GM18861 (cell line): ENCODE results near the gene CRB2.
"Not testable (repeated sequence)": the region's sequence is repeated elsewhere in the genome, so short reads cannot be mapped to it uniquely, and the experiment has no call there.

ENCODE experiments used
- ATAC-seq: cut with Tn5 transposase; IDR thresholded peaks from one replicate; pipeline ENCODE4 v1.9.1; 2021; ENCODE audit not compliant: unreplicated experiment

CRB2 gene

DNA sequence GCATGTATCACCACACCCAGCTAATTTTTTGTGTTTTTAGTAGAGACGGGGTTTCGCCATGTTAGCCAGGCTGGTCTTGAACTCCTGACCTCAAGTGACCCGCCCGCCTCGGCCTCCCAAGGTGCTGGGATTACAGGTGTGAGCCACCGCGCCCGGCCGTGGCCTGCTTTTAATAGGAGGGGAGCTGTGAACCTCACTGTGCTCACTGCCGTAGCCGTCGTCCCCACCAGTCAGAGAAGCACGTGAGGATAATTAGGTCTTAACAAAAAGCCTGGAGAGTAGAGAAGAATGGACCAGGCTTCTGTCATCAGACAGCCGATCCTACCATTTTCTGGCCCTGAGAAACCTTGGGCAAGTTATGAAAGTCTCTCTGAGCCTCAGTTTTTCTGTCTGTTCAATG is 42.9 kb downstream of the CRB2 start:
- not testable (repeated sequence) for ATAC-seq

DNA sequence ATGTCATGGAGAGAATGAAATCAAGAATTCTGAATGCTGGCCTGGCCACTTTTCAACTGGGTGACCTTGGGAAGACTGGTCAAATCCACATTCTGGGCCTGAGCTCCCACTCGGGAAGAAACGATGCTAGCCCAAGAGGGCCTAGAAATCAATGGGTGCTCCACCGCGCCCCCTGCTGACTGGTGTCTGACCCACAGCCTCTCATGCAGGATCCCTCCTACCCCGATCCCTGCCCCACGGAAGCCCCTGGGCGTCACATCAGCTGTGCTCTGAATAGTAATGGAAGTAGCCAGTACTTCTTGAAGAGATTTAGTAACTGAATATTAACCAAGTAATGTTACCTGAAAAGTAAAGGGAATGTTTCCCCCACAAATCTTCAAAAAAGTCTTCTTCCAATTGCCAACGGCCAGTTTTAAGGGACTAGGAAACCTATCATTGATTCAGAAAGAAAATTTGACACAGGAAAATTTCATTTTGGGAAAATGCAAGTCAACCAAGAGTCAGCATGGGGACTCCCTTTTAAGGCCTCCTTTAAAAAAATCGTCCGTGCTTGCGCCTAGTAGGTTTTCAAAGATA is 43.9 kb downstream of the CRB2 start:
- ATAC-seq = no peak

DNA sequence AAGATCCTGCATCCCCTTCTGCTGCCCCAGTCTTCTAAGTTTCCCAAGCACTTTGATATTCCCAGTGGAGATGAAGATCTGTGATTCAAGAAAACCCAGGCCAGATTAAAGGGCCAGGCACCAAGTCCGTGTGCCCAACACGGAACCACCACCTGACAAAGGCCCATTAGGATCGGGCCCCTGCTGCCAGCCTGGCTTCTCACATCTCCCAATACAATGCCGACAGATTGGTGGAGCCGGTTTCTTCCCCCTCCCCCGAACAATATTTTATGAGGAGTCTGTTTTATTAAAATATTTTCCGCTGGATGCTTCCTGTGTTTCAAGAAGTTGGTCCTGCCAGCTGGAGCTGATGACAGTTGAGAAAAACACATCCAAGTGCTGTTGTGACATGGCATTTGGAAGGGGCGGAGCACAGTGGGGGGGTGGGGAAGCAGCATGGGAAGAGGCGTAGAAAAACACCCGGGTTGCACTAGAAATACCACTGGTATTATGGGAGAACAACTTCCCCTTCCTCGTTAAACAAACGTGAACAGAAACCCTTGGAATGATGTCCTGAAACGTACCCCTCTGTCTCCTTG is 45.0 kb downstream of the CRB2 start:
- no peak for ATAC-seq

DNA sequence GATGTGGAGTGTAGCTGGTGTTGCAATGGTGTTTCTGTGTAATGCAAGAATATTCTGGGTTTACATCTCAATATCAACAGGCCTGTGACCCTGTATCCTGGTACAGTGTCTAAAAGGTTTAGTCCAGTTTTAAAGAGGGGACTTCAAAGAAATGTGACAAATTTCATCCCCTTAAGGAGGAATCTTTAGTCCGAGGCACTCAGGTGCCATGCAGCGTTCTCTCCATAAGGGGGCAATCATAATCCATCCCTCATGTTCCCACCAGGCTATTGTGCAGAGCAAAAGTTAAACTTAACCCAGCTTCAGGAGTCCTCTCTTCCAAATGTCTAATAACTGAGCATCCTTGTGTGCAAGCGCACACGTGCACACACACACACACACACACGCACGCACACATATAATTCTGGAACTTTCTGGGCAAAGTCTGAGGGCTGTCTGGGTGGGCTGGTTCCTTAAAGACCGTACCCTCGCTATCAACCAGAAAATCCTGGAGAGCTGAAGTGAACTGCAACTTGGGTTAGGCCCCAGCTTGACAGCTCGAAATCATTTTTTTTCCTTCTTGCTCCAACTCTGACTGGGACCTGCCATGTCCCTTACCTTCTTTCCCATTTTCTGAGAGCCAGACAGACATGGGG is 46.0 kb downstream of the CRB2 start:
- ATAC-seq = no peak

DNA sequence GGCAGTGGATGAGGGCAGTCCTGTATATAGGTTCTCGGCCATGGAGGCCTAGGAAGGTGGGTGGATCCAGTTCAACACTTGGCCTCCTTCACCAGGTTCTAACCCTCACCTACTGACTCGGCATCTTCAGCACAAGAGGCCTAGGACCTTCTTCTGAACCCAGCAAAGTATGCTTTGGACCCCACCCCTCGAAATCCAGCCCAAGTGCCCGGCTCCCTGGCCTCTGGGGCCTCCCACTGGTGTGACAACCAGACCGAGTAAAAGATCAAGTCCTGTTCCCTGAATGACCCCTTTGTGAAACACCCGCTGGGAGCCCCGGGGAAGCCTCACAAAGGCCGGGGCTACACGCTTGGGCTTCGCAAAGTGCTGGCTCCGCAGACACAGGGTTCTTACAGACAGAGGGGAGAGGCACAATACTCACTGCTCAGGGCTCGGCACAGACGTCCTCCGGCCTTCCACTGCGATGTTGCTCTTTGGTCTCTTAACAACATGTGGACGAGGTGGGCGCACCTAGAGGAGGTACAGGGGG is 47.0 kb downstream of the CRB2 start:
- ATAC-seq = no peak

DNA sequence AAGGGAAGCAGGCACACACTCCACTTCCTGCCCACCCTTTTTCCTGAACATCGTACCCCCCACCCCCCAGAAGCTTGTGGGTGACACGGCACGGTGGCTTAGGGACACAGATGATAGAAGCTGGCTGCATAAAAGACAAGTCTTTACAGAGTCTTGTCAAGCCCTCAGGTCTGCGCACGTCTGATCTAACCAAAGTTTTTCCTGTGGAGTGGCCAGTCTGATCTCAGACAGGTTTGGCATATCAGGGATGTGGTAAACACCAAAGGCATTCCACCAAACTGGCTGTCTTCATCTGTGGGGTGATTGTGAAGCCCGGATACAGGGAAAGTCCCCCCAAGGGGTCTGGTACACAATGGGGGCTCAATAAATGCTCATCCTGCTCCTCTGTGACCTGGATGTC is 50.0 kb downstream of the CRB2 start:
- no peak for ATAC-seq

DNA sequence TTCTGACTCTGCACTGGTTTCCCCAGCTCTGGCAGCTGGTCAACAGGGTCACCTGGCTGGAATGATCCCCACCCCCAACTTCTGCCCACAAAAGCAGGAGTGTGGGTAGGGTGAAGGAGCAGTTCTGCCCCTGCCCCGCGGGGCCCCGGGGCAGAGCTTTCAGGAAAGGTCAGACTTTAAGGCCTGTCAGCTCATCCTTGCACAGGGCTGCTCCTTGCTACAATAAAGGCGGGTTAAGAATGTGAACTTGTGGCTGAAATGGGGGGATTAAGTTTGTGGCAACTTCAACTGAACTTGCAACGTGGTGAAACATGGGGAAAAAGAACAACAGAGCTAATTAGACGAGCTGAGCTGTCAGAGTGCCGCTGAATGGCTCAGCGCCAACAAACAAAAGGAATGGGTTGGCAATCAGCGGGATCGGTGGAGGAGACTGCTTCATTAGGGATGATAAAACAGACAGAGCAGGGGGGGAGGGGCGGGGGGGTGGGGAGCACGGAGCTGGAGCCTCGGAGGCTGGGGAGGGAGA is 50.8 kb downstream of the CRB2 start:
- no peak for ATAC-seq

DNA sequence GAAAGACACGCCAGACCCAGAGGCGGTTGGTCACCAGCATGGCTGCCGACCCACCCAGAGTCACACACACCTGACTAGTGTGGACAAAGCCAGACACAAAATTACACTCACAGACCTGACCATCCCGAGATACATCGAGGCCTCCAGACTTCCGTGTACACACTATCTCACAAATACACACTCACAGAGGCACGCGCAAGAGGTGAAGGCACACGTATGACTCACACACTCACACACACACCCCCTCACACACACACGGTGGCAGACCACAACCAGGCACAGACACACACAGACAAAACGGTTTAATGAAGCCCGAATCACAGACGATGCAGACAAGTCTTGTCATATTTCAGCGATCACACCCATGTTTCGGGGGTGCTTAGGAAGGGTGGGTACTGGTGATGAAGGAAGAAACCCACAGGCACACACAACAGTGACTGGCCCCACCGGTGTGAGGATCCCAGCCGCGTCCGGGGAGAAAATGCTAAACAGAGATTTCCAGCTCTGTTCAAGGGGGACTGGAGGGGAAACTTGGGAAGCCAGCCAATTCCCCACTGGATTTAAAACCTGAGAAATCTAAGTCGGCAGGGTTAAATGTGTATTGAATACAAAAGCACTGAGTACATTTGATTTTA is 51.3 kb downstream of the CRB2 start:
- no peak for ATAC-seq

DNA sequence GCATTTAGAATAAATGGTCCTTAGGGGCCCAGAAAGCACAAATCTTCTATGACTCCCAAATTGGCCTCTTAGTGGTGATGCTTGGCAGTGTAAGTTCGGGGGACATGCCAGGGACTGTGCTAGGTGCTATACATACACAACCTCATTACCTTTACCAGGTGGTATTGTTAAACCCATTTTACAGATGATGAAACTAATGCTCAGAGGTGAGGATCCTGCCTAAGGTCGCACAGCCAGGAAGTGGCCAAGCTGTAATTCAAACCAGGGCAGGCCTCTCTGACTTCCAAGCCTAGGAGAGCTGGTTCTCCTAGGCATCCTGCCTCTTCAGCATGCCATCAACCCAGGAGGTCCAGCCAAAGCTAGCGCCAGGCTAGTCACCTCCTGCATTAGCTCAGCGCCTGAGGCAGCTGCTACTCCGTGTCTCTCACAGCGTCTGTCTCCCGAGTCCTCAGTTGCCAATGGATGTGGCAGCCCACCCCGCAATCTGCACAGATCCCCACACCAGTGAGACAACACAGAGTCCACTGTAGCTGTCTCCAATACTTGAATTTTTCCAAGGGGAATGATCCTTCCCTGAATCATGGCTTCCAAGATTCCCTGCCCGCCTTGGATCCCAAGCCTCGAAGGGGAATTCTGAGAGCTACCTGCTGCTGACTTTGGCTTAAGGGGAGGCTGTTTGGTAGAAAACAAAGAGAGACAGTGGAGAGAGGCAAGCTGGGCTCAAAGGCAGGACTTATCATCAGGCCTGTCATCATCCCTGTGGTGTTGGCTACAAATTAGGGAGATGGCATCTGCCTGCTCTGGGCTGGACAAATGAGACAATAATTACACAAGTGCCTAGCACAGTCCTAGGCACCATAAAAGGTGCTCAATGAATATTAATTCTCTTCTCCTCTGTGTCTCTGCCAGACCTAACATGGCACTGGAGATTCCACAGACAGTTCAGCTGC is 52.6 kb downstream of the CRB2 start:
- no peak for ATAC-seq

DNA sequence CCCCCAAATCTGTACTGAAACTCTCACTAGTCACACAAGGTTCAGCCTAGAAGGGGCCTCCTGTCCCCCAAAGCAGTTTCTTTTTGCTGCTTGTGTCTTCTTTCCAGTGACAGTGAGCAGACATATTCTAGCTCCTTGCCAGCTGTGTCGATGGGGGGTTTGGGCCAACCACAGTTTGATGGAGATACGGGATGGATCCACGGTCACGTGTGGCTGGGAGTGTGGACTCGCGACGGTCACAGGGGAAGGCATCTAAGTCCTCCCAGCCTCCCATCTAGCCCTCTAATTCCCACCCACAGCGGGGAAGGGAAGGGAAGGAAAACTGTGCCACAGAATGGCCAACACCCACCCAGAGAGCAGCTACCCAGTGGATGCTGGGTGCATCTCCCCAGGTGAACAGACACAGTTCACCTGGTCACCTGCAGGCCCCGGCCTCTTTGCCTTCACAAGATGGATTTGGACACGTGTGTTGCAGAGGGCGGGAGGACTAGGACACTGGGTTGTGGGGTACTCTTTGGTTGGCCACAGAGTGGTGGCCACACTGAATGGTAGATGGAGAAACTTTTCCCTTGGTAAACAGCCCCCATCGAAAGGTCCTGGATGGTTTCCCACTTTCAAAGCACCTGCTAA is 54.4 kb downstream of the CRB2 start:
- ATAC-seq = no peak

DNA sequence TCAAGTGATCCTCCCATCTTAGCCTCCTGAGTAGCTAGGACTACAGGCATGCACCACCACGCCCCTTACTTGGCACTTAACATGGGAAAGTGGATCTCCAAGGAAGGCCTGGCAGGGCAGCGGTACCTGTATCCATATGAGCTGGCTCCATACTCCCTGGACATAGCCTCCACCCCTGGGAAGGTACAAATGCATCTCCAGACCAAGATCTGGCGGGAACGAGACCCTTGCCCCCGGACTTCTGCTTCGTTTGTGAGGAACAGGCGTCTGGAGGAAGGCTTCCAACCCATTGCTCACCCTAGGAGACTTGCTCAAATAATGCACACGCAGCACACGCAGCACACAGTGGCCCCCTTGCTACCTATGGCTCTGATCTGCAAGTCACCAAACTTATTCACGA is 55.2 kb downstream of the CRB2 start:
- ATAC-seq = no peak

DNA sequence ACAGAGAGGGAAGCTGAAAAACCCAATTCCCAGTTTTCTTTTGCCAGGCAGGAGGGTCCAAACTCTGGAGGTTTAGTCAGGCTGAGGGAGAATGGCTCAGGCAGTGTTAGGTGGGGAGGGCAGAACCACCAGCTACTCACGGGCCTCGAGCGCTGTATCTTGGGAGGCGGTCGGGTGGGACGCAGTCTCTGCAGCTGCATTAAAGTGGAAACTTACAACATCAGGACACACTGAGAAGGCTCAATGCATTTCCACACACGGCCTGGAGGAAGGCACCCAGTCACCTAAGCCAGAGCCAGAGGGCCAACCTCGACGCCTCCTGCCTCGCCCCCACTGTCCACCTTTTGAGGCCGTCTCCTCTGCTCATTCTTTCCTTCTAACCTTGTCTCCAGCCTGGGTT is 55.6 kb downstream of the CRB2 start:
- ATAC-seq = no peak

DNA sequence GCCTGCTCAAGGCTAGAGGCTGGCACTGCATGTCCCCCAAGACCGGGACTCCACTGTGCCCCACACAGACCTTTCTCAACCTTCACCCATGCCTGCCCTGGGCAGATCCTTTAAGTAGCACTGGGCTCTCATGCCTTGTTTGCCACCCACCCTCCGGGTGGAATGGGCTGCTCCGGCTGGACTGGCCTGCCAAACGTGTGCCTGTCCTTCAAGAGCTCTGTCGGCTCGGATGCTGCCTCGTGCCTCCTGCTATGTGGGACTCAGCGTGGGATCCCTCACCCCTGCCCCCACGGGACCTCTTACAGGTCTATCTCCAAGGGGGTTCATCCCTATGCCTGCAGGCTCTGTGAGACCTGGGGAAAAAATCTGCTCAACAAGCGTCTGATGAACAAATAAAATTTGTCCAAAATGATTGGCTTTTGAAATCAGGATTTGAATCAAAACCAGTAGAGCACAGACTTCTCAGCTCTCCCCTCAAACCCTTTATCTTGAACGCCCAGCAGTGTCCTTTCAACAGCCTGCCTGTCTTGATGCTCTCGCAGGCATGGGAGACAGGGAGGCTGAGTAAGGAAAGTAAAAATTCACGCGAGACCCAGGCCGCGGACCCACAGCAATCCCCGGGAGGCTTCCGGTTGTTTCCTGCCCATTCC is 56.3 kb downstream of the CRB2 start:
- ATAC-seq = no peak

DNA sequence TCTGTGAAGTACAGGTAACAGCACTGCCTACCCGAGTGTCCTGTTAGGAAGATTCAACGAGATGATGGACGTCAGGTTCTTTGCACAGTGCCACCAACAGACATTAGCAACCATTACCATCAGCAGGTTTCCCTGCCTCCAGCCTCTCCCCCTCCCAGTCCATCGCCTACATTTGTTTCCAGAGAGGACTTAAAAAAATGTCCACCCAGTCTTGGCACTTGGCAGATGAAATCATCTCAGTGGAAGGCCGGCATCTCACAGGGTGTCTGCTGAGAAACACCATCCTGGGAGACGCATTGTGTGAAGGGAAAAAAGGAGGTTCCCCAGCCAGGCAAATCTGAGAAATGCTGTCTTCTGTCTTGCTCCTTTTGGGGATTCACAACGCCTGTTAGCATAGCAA is 58.2 kb downstream of the CRB2 start:
- ATAC-seq = no peak

DNA sequence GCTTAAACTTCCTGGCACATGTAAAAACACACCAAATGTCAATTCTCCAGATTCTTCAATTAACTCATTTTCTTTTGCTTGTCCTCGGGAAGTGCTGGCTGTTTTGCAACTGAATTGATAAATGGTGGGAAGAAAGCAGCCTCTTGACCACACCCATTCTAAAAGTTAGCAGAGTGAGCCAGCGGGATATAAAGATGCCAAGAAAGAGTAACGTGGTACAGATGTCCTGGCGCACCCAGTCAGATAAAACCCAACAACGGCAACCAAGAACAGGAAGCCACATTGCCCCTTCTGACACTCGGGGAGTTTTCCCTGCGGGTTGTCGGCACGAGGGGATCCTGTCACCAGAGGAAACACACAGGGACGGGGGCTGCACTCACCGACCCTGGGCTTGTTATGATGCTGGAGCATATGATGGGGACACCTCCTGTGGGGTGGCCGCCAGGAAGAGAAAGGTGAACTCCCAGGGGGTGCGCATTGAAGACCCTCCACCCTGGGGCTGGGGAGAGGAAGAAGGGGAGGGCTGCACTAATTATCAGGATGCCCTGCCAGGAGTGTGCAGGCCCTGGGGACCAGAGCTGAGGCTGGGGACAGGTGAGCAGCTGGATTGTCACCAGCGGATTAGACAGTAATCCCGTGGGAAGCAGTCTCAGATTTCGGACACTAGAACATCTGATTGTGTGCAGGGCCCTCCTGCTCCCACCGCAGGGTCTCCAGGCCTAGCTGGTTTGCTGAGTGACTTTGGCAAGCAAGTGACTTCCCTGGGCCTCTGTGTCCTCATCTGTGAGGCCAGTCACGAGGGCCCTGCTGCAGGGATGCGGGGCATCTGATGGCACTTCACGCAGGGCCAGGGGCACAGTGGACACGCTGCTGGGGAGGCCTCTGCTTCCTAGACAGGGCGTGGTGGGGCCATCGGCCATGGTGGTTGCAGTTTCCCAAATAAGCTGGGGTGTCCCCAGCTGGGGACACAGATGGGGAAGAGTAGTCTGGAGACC is 59.2 kb downstream of the CRB2 start:
- no peak for ATAC-seq

DNA sequence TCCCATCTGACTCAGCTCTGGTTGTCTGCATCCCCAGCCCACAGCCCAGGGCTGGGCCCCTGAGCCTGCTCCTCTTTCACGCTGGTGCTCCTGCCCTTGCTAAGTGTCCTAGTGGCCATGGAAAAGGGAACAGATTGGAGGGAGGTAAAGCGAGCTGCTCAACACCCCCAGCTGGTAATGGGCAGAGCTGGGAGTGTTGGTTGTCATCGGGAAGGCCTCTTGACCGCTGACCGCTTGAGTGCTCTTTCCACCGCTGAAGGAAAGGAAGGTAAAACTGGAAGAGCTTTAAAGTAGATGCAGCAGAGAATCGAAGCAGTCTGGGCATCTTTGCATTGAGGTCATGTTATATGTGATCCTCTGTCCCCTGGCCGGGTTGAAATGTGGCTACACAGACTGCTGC is 60.2 kb downstream of the CRB2 start:
- no peak for ATAC-seq

DNA sequence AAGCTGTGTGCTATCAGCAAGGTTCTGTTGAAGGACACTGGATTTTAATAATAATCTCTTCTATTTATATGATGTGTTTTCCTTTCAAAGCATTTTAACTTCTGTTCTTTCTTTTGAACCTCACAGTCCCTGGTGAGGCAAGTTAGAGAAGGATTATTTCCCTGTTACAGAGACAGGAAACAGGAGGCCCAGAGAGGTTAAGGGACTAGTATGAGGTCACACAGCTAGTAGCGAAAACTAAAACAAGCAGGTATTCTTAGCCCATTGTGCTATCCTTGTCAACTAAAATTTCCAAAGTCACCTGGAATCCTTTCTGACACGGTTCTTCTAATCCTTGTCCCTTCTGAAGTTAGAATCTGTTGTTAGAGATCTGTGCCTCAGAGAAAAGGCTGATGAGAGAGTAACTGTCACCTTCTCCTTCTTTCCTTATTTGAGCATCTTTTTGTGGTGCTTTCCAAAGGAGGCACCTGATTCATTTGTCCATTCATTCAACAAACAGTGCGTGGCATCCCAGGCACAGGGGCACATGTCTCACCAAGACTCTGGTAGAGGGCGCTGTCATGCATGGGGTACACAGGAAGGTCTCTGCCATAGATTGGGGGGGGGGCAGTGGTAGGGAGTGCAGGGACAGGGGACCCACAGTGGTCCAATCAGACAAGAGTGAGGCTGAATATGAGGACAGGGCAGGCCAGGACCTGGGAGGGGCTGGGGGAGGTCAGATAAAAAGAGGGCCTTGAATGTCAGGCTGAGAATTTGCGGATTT is 61.5 kb downstream of the CRB2 start:
- no peak for ATAC-seq

DNA sequence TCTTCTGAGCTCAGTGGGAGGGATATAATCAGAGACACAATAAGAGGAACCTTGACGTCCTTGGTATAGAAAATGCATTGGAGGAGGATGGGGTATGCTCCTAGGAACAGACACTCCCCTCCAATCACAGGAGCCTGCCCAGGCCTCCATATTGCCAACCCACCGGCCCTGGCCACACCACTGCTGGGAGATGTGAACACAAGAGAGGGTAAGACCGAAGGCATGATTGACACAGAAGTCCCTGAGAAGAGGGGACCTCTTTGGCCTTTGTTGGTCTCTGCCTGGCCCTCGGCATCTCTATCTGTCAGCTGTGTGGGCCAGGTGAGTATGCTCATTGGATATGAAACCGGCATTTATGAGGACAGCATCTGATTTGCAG is 62.0 kb downstream of the CRB2 start:
- no peak for ATAC-seq
